Activated CD4-positive, alpha-beta memory T cell treated with anti-CD3 and anti-CD28 coated beads for 36 hours (primary cell): Measurements from ENCODE around the gene CFAP97. TPM values are rescaled to one million over a fixed set of nuclear protein-coding genes. Genes with fewer than 3 reads are reported as not detected.

Source experiments
- CTCF ChIA-PET: fragments of 350-600 bp; sonication (Branson Sonifier 250); formaldehyde crosslinking; loops from one replicate; lab custom pipeline; 2021; ENCODE audit warnings: antibody characterized with exemption, inconsistent platforms; lab: Charles Lee
- POLR2A ChIA-PET: fragments of 350-600 bp; sonication (Branson Sonifier 250); formaldehyde crosslinking; loops from one replicate; lab custom pipeline; 2021; ENCODE audit warnings: antibody characterized with exemption; lab: Charles Lee
- DNase-seq: peaks from one replicate; pipeline ENCODE4 v3.0.0-alpha.2; 2020
- H3K27ac Mint-ChIP-seq: one replicate; pipeline ENCODE4 v1.8.0; 2021; ENCODE audit warnings: mixed read lengths
- H3K27me3 Mint-ChIP-seq: one replicate; pipeline ENCODE4 v1.8.0; 2021; ENCODE audit warnings: mixed read lengths
- H3K36me3 Mint-ChIP-seq: one replicate; pipeline ENCODE4 v1.8.0; 2021; ENCODE audit warnings: mixed read lengths
- H3K4me1 Mint-ChIP-seq: one replicate; pipeline ENCODE4 v1.8.0; 2021; ENCODE audit warnings: low read depth, mixed read lengths
- H3K4me3 Mint-ChIP-seq: one replicate; pipeline ENCODE4 v1.8.0; 2021; ENCODE audit warnings: mild to moderate bottlenecking, mixed read lengths
- H3K9me3 Mint-ChIP-seq: one replicate; pipeline ENCODE4 v1.8.0; 2021; ENCODE audit warnings: mixed read lengths
- intact Hi-C: fragments of 100-400 bp; cut with micrococcal nuclease; formaldehyde crosslinking; loops from one replicate; pipeline ENCODE4 v1.15.1; 2023
- total RNA-seq, 2 experiments: library from RNA; stranded (reverse); gene quantifications; one replicate each; pipeline ENCODE4 v1.2.3, GENCODE V29; 2021

The CFAP97 gene
- total RNA-seq, 2 experiments from 2014 or later = 47.5 to 48.6 TPM

DNA sequence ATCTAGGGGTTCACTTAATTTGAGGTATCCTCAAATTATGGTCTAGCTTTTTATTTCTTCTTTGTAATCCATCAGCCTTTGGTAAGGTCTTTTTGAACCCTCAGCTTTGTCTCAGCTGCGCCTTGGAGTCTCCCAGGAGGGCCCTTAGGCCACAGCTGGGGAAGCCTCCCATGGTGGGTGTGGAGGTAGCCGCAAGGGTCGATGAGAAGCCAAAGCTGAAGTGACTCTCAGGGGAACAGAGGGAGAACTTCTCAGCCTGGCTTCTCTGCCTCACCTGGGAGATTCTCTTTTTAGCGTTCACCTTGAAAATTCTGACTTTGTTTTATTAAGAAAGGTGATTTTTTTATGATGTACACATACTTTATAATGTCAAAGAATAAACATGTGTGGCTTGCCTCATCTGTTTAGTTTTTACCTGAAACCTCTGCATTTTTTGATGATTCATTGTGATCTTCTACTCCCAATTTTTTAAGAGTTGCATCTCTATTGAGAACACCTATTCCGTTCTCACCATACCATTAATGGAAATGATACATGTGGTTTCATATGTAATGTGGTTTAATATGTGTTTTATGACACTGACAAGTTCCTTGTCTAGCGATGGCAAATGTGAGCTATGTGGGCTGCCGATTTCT lies 86.4 kb downstream of the CFAP97 start:
- CTCF ChIA-PET = interaction anchor here (2.1 kb wide), 1 partner anchor 22 kb away, joined by 7 read pairs; no protein-coding TSS in a partner anchor
- H3K27me3 Mint-ChIP-seq = peaks cover 6% of the 10 kb centered on the region

DNA sequence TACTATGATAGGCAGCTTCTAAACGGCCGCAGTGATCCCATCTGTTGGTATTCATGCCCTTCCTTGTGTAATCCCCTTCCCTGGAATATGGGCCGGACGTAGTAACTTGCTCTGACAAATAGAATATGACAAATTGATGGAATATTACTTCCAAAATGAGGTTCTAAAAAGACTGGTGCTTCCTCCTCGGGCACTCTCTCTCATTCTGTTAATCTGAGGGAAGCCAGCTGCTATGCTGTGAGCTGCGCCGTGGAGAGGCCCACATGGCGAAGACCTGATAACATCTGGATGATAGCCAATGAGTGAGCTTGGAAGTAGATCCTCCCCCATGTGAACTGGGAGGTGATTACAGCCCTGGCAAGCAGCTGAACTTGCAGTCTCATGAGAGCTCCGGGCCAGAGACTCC lies 88.0 kb downstream of the CFAP97 start:
- Mint-ChIP-seq H3K27ac (no peak overlapping the region), H3K9me3 (no peaks in the 10 kb centered on the region), H3K27me3 (peaks cover 6% of the 10 kb centered on the region), H3K4me1 (no peaks in the 10 kb centered on the region), H3K36me3 (no peaks in the 10 kb centered on the region), H3K4me3 (no peak overlapping the region)
- no peak for DNase-seq
- ChIA-PET CTCF (interaction anchor here (1.0 to 2.1 kb wide), 3 partner anchors 19 to 76 kb away, joined by 3 to 7 read pairs (median 7); no protein-coding TSS in a partner anchor), POLR2A (no interaction called here)
- intact Hi-C loops = no loop called here

More for the DNA sequence above, 86.4 kb downstream of the CFAP97 start:
- no peak overlapping the region for H3K27ac Mint-ChIP-seq
- no peaks in the 10 kb centered on the region for H3K4me1 Mint-ChIP-seq
- POLR2A ChIA-PET = no interaction called here
- H3K4me3 Mint-ChIP-seq = no peak overlapping the region
- intact Hi-C loops = no loop called here
- no peaks in the 10 kb centered on the region for H3K36me3 Mint-ChIP-seq
- no peaks in the 10 kb centered on the region for H3K9me3 Mint-ChIP-seq
- no peak for DNase-seq

DNA sequence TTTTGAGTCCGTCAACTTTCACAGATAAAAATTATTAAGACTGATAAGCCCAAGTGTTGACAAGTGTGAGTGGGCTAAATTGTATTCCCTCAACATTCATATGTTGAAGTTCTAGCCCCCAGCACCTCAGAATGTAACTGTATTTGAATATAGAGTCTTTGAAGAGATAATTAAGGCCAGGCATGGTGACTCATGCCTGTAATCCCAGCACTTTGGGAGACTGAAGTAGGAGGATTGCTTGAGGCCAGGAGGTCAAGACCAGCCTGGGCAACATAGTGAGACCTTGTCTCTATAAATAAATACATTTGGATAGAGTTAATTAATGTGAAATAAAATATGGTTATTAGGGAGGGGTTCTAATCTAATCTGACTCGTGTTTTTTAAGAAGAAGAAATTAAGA lies 90.5 kb downstream of the CFAP97 start:
- ChIA-PET POLR2A (no interaction called here), CTCF (no interaction called here)
- Mint-ChIP-seq H3K4me3 (no peak overlapping the region), H3K27me3 (peaks cover 6% of the 10 kb centered on the region), H3K27ac (no peak overlapping the region), H3K36me3 (no peaks in the 10 kb centered on the region), H3K9me3 (no peaks in the 10 kb centered on the region), H3K4me1 (no peaks in the 10 kb centered on the region)
- DNase-seq = no peak
- intact Hi-C loops = no loop called here

DNA sequence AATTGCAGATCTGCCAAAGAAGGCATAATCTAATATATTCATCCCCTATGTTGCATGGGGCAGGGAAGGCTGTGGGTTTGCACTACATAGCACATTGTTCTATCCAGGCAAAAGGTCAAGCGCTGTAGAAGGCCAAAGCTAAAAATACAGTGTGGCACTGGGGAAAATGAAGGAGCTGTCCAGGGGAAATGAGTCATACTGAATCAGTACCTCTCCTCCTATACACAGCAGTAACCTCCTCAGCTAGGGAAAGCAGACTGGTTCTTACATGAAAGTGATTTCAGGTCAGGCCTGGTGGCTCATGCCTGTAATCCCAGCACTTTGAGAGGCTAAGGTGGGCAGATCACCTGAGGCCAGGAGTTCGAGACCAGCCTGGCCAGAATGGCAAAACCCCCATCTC lies 91.7 kb downstream of the CFAP97 start:
- ChIA-PET CTCF (no interaction called here), POLR2A (no interaction called here)
- H3K4me1 Mint-ChIP-seq = no peaks in the 10 kb centered on the region
- no peaks in the 10 kb centered on the region for H3K36me3 Mint-ChIP-seq
- no peak overlapping the region for H3K4me3 Mint-ChIP-seq
- H3K27me3 Mint-ChIP-seq = peaks cover 6% of the 10 kb centered on the region
- no peak for DNase-seq
- H3K27ac Mint-ChIP-seq = no peak overlapping the region
- intact Hi-C loops = no loop called here
- no peaks in the 10 kb centered on the region for H3K9me3 Mint-ChIP-seq

DNA sequence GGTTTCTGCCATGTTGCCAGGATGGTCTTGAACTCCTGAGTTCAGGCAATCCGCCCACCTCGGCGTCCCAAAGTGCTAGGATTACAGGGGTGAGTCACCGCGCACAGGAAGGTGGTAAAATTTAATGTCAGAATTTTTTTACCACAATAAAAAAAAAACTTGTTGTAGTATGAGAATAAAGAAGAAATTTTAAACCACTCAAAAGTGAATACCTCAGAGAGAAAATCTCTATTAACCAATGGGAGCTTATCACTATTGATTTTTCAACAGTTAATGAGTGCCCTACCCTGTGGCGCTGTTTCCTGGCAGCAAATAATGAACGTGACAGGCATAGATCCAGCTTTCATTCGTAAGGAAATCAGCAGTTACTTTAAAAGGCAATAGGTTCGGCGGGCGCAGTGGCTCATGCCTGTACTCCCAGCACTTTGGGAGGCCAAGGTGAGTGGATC lies 93.4 kb downstream of the CFAP97 start:
- H3K36me3 Mint-ChIP-seq = no peaks in the 10 kb centered on the region
- ChIA-PET POLR2A (no interaction called here), CTCF (interaction anchor here (1.3 kb wide), 1 partner anchor 70 kb away, joined by 4 read pairs; no protein-coding TSS in a partner anchor)
- intact Hi-C loops = no loop called here
- H3K9me3 Mint-ChIP-seq = no peaks in the 10 kb centered on the region
- no peak overlapping the region for H3K4me3 Mint-ChIP-seq
- H3K27me3 Mint-ChIP-seq = peaks cover 5% of the 10 kb centered on the region
- no peaks in the 10 kb centered on the region for H3K4me1 Mint-ChIP-seq
- DNase-seq = no peak
- H3K27ac Mint-ChIP-seq = no peak overlapping the region

DNA sequence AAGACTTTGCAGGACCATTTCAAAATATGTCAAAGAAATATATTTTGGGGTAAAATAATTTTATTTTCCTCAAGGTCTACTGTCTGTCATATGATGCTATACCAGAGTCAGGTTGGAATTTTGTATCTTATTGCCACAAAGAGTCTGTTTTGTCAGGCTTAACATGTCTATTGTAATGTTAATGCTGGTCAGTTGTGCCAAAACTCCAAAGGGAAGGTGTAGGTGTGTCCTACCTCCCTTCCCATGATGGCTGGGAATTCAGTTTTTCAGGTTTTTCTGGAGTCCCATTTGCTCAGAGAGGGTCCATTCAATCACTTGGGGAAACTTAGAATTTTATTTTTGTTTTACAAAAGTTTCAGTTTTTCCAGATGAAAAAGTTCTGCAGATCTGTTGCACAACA lies 94.1 kb downstream of the CFAP97 start:
- Mint-ChIP-seq H3K27ac (no peak overlapping the region), H3K27me3 (peaks cover 5% of the 10 kb centered on the region), H3K9me3 (no peaks in the 10 kb centered on the region), H3K4me1 (no peaks in the 10 kb centered on the region), H3K4me3 (no peak overlapping the region), H3K36me3 (no peaks in the 10 kb centered on the region)
- CTCF ChIA-PET = interaction anchor here (1.3 kb wide), 1 partner anchor 70 kb away, joined by 4 read pairs; no protein-coding TSS in a partner anchor
- no peak for DNase-seq
- POLR2A ChIA-PET = no interaction called here
- intact Hi-C loops = no loop called here

Other genes with a start within 250 kb of the CFAP97 start
- gene HELT, start 185.5 kb downstream of the CFAP97 start, total RNA-seq = not detected
- gene SLC25A4, start 60.7 kb downstream of the CFAP97 start, total RNA-seq = 1 to 10 TPM; 7.7 to 8.4 TPM
- gene SNX25, start 5.6 kb upstream of the CFAP97 start, total RNA-seq = 10 to 100 TPM; 18.9 to 21.6 TPM
- gene LRP2BP, start 191.9 kb upstream of the CFAP97 start, total RNA-seq = under 1 TPM; 0.36 to 0.48 TPM
- 10 to 100 TPM; 13.0 to 14.5 TPM for gene ANKRD37, start 192.8 kb upstream of the CFAP97 start, total RNA-seq
- gene UFSP2, start 222.0 kb upstream of the CFAP97 start, total RNA-seq = 10 to 100 TPM; 28.3 to 33.0 TPM